Astrocyte (in vitro differentiated cells and primary cell): ENCODE data around the gene CEP128. TPM values are rescaled to one million over a fixed set of nuclear protein-coding genes. Genes with fewer than 3 reads are reported as not detected.

Experiments
- DNase-seq: peaks from one replicate; pipeline ENCODE4 v3.0.0-alpha.2; 2010; ENCODE audit warnings: low read depth
- FAIRE-seq: peaks from 2 replicates; lab custom pipeline; 2011; peaks lifted over from hg19 to GRCh38; lab: Jason Lieb, UNC
- H2AFZ ChIP-seq: 2 replicates; pipeline ENCODE4 v1.6.0; 2012; ENCODE audit warnings: low read depth, low read length, inconsistent platforms
- H3K27ac ChIP-seq: 2 replicates; pipeline ENCODE4 v1.5.1; 2011; ENCODE audit warnings: low read depth, low read length, inconsistent platforms
- H3K27me3 ChIP-seq: 2 replicates; pipeline ENCODE4 v1.6.0; 2011; ENCODE audit warnings: low read length, inconsistent platforms; ENCODE audit not compliant: insufficient read depth
- H3K36me3 ChIP-seq: 2 replicates; pipeline ENCODE4 v1.5.1; 2011; ENCODE audit warnings: low read length, inconsistent platforms; ENCODE audit not compliant: insufficient read depth
- H3K4me1 ChIP-seq: 2 replicates; pipeline ENCODE4 v1.5.1; 2011; ENCODE audit warnings: low read length, inconsistent platforms; ENCODE audit not compliant: insufficient read depth
- H3K4me2 ChIP-seq: 2 replicates; pipeline ENCODE4 v1.6.0; 2012; ENCODE audit warnings: low read length, inconsistent platforms
- H3K4me3 ChIP-seq: 2 replicates; pipeline ENCODE4 v1.5.1; 2011; ENCODE audit warnings: low read depth, mild to moderate bottlenecking, low read length, inconsistent platforms; ENCODE audit not compliant: insufficient read depth
- H3K79me2 ChIP-seq: 2 replicates; pipeline ENCODE4 v1.6.0; 2012; ENCODE audit warnings: mild to moderate bottlenecking, low read length, inconsistent platforms; ENCODE audit not compliant: insufficient read depth
- H3K9ac ChIP-seq: 2 replicates; pipeline ENCODE4 v1.6.0; 2012; ENCODE audit warnings: mild to moderate bottlenecking, low read length, inconsistent platforms
- H3K9me3 ChIP-seq: 2 replicates; pipeline ENCODE4 v1.5.1; 2012; ENCODE audit warnings: low read depth, mild to moderate bottlenecking, low read length, inconsistent platforms; ENCODE audit not compliant: insufficient read depth
- H4K20me1 ChIP-seq: 2 replicates; pipeline ENCODE4 v1.6.0; 2012; ENCODE audit warnings: low read length, inconsistent platforms; ENCODE audit not compliant: insufficient read depth
- H3K27ac Mint-ChIP-seq: one replicate; pipeline ENCODE4 v1.8.0; 2021; ENCODE audit warnings: mild to moderate bottlenecking, mixed read lengths; ENCODE audit not compliant: unreplicated experiment
- H3K27me3 Mint-ChIP-seq: one replicate; pipeline ENCODE4 v1.8.0; 2021; ENCODE audit warnings: low read depth, mixed read lengths; ENCODE audit not compliant: unreplicated experiment
- H3K36me3 Mint-ChIP-seq: one replicate; pipeline ENCODE4 v1.8.0; 2021; ENCODE audit warnings: low read depth, mixed read lengths; ENCODE audit not compliant: unreplicated experiment
- H3K4me1 Mint-ChIP-seq: one replicate; pipeline ENCODE4 v1.8.0; 2021; ENCODE audit warnings: low read depth, mixed read lengths; ENCODE audit not compliant: unreplicated experiment
- H3K4me3 Mint-ChIP-seq: one replicate; pipeline ENCODE4 v1.8.0; 2021; ENCODE audit warnings: mild to moderate bottlenecking, moderate library complexity, mixed read lengths; ENCODE audit not compliant: unreplicated experiment
- H3K9me3 Mint-ChIP-seq: one replicate; pipeline ENCODE4 v1.8.0; 2021; ENCODE audit warnings: mild to moderate bottlenecking, mixed read lengths; ENCODE audit not compliant: unreplicated experiment
- EZH2 ChIP-seq: IDR thresholded peaks from 2 replicates; pipeline ENCODE4 v1.6.1; 2012; ENCODE audit warnings: mild to moderate bottlenecking, low read length, inconsistent platforms; ENCODE audit not compliant: insufficient read depth
- total RNA-seq: library from RNA; stranded (reverse); gene quantifications from 2 replicates; pipeline ENCODE4 v1.2.1, GENCODE V29; 2021
- TF ChIP-seq, protein P1 (sequence below): IDR thresholded peaks from 2 replicates; pipeline ENCODE4 v1.5.1; 2011; ENCODE audit warnings: low read depth, mild to moderate bottlenecking, inconsistent platforms, low read length, moderate library complexity; ENCODE audit not compliant: insufficient read depth

Gene CEP128
- total RNA-seq, 1 donor from 2014 or later, result 6.4 TPM

DNA sequence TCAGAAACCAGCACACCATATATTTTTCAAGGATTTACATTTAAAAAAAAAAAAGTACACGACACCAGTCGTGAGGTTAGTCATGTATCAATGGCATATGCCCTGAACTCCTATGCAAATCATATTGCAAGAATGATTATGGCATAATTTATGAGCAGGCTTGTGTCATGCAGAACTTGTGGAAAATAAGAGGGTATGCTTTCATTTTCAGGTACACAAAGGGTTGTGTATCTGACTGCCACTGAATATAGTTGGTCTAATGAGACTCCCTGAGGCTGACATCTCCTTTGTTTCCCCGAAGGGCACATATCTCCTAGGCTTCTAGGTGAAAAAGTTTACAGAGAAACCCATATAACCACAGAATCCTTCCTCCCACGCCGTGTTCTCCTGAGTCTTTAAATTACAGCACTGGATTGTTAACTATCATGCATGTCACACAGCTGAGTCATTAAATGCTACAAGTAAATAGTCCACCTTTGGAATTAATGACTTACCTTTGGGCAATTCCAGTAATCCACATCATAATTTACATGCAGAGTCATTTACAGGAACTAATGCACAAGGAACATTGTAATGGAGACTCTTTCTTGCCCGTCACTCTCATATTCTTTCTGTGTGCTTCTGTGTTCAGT lies 373.5 kb downstream of the CEP128 start:
- no peaks in the 10 kb centered on the region for H3K9me3 Mint-ChIP-seq
- H3K4me2 ChIP-seq, result peak overlapping the region; percentile 73
- DNase-seq, result peak; percentile 92
- no peaks in the 10 kb centered on the region for H3K79me2 ChIP-seq
- no peak overlapping the region for H3K27ac Mint-ChIP-seq
- H4K20me1 ChIP-seq, result no peaks in the 10 kb centered on the region
- no peaks in the 10 kb centered on the region for H3K27me3 Mint-ChIP-seq
- no peak overlapping the region for H3K4me3 ChIP-seq
- H3K9me3 ChIP-seq, result no peaks in the 10 kb centered on the region
- peak overlapping the region; percentile 26 for H2AFZ ChIP-seq
- H3K9ac ChIP-seq, result no peak overlapping the region
- no peaks in the 10 kb centered on the region for H3K36me3 Mint-ChIP-seq
- H3K36me3 ChIP-seq, result no peaks in the 10 kb centered on the region
- FAIRE-seq, result peak; percentile 75
- peak overlapping the region; percentile 38 for H3K27ac ChIP-seq
- H3K4me1 Mint-ChIP-seq, result peaks cover 9% of the 10 kb centered on the region
- no peak overlapping the region for H3K4me3 Mint-ChIP-seq
- peaks cover 12% of the 10 kb centered on the region for H3K4me1 ChIP-seq
- TF ChIP-seq, protein P1, sequence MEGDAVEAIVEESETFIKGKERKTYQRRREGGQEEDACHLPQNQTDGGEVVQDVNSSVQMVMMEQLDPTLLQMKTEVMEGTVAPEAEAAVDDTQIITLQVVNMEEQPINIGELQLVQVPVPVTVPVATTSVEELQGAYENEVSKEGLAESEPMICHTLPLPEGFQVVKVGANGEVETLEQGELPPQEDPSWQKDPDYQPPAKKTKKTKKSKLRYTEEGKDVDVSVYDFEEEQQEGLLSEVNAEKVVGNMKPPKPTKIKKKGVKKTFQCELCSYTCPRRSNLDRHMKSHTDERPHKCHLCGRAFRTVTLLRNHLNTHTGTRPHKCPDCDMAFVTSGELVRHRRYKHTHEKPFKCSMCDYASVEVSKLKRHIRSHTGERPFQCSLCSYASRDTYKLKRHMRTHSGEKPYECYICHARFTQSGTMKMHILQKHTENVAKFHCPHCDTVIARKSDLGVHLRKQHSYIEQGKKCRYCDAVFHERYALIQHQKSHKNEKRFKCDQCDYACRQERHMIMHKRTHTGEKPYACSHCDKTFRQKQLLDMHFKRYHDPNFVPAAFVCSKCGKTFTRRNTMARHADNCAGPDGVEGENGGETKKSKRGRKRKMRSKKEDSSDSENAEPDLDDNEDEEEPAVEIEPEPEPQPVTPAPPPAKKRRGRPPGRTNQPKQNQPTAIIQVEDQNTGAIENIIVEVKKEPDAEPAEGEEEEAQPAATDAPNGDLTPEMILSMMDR, result no peak
- TF ChIP-seq EZH2, result no peak
- H3K27me3 ChIP-seq, result no peaks in the 10 kb centered on the region

DNA sequence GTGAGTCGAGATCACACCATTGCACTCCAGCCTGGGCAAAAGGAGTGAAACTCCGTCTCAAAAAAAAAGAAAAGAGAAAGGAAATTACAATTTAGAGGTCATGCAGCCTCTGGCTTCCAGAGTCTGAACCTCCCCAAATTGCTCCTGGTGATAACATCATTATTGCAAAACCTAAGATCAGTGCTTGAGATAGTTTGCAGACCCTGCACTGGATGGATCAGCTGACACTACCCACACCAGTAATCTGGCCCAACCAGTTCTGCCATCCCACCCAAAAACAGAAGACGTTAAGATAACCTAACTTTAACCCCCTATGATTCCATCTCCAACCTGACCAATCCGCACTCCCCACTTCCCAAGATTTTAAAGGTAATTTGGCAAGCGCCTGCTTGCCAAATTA lies 376.5 kb downstream of the CEP128 start:
- no peak overlapping the region for H3K9ac ChIP-seq
- H3K36me3 ChIP-seq, result no peaks in the 10 kb centered on the region
- no peak overlapping the region for H3K4me3 ChIP-seq
- TF ChIP-seq, protein P1, result no peak
- no peak for TF ChIP-seq EZH2
- no peak overlapping the region for H2AFZ ChIP-seq
- no peak for FAIRE-seq
- H3K4me3 Mint-ChIP-seq, result no peak overlapping the region
- peaks cover 12% of the 10 kb centered on the region for H3K4me1 ChIP-seq
- no peaks in the 10 kb centered on the region for H3K9me3 ChIP-seq
- DNase-seq, result no peak
- no peak overlapping the region for H3K27ac Mint-ChIP-seq
- no peak overlapping the region for H3K27ac ChIP-seq
- H3K36me3 Mint-ChIP-seq, result no peaks in the 10 kb centered on the region
- no peak overlapping the region for H3K4me2 ChIP-seq
- no peaks in the 10 kb centered on the region for H3K79me2 ChIP-seq
- H3K27me3 ChIP-seq, result no peaks in the 10 kb centered on the region
- H4K20me1 ChIP-seq, result no peaks in the 10 kb centered on the region
- H3K4me1 Mint-ChIP-seq, result peaks cover 9% of the 10 kb centered on the region
- no peaks in the 10 kb centered on the region for H3K27me3 Mint-ChIP-seq
- no peaks in the 10 kb centered on the region for H3K9me3 Mint-ChIP-seq

DNA sequence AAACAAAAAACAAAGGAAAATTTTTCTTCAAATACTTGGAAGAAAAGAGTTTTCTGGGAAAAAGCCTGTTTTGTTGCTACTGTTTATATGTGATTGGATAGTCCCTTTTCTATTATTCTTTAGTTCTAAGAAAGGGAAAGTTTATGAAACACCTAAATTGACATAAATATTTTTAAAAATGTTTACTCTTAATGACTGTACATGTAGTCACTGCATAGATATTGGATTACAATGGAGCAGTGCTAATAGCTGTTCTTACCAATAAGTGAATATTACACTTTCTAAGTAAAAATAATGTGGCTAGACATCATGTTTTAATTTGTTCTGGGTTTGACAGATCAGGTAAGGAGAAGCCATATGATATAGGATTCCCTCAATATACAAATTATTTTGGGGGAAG lies 377.5 kb downstream of the CEP128 start:
- Mint-ChIP-seq H3K36me3 (no peaks in the 10 kb centered on the region), H3K27ac (no peak overlapping the region), H3K4me1 (peaks cover 9% of the 10 kb centered on the region), H3K9me3 (no peaks in the 10 kb centered on the region), H3K4me3 (no peak overlapping the region), H3K27me3 (no peaks in the 10 kb centered on the region)
- Histone ChIP-seq H3K27me3 (no peaks in the 10 kb centered on the region), H3K79me2 (no peaks in the 10 kb centered on the region), H3K4me2 (no peak overlapping the region), H3K4me3 (no peak overlapping the region), H4K20me1 (no peaks in the 10 kb centered on the region), H3K9ac (no peak overlapping the region), H3K36me3 (no peaks in the 10 kb centered on the region), H3K9me3 (no peaks in the 10 kb centered on the region), H3K27ac (no peak overlapping the region), H3K4me1 (peaks cover 12% of the 10 kb centered on the region), H2AFZ (no peak overlapping the region)
- FAIRE-seq (no peak), DNase-seq (no peak)
- TF ChIP-seq EZH2, result no peak
- TF ChIP-seq, protein P1, result no peak
